NOMO-1 treated with DMSO at 0.1 percent for 48 hours (cell line): ENCODE data around the gene KIF7.

Experiments
- DNase-seq: peaks from one replicate; lab custom pipeline; 2025; ENCODE audit not compliant: unreplicated experiment; lab: John Stamatoyannopoulos, UW

Gene KIF7

DNA sequence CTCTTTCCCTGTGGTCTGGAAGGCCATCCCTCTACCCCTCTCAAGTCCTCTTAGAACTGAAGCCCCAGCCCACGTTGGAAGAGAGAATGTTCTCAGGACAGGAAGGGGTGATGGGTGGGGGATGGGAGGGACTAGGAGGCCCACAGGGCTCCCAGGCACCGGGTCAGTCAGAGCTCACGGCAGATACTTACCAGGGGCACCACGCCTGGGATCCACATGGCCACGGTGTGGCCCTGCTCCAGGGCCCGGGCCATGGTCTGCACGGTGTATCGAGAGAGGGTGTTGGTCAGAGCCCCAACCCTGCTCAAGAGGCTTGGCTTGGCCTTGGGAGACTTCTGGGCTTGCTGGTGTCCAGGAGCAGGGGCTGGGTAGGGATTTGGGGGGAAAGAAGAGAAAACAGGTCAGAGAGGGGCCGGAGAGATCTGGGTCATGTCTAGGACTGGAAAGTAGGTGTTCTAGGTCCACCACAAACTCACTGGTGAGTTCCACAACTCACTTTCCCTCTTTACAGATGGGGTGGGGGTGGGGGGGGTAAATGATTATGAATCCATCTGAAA is 14.1 kb upstream of the KIF7 start:
- DNase-seq, result no peak

GRCh38 chr15:89668171-89668570 is 12.9 kb upstream of the KIF7 start:
- DNase-seq, result no peak

DNA sequence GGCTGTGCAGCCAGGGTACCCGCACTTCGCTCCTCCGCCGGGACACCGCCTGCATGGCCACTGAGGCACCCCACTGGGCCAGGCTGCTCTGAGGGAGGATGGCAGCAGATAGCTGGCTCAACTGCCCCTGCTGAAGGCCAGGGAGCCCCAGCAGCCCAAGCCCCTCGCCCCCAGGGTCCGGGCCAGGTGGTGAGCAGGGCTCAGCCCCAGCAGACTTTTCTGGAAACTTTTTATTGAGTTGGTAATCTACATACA is 12.4 kb upstream of the KIF7 start:
- no peak for DNase-seq

DNA sequence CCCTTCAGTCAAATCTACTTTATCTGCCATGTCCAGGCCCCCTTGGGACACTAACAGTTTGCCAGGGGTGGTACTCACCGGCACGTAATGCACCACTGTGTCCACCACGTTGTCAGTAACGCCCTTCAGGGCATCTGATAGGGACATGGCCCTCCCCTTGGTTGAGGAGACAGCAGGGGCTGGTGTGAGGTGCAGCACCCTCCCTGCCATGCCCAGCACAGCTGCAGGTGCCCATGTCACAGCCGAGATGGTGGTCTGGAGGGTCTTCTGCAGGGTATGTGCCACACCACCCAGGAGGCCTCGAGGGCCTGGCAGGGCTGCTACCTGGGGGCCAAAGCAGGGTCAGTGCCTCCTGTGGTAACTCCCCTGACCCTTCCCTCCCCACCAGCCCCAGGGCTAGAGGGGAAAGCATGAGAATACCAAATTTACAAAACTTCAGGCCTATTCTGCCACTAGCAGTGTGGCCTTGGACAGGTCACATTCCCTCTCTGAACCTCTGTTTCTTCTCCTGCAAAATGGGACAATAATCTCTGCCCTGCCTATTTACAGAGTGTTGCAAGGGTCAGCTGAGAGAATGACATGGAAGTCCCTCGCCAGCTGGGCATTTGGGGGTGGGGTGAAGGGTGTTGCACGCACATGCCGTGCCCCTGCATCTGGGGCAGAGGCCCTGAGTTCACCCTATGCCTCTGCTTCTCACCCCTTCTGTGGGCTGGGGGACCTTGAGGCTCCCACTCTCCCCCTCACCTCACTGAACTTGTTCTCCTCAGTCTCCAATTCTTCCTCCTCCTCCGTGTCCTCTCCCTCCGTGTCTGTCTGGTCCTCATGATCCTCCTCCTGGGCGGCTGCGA is 11.8 kb upstream of the KIF7 start:
- DNase-seq, result no peak

GRCh38 chr15:89666184-89666857 is 11.1 kb upstream of the KIF7 start:
- DNase-seq, result no peak

DNA sequence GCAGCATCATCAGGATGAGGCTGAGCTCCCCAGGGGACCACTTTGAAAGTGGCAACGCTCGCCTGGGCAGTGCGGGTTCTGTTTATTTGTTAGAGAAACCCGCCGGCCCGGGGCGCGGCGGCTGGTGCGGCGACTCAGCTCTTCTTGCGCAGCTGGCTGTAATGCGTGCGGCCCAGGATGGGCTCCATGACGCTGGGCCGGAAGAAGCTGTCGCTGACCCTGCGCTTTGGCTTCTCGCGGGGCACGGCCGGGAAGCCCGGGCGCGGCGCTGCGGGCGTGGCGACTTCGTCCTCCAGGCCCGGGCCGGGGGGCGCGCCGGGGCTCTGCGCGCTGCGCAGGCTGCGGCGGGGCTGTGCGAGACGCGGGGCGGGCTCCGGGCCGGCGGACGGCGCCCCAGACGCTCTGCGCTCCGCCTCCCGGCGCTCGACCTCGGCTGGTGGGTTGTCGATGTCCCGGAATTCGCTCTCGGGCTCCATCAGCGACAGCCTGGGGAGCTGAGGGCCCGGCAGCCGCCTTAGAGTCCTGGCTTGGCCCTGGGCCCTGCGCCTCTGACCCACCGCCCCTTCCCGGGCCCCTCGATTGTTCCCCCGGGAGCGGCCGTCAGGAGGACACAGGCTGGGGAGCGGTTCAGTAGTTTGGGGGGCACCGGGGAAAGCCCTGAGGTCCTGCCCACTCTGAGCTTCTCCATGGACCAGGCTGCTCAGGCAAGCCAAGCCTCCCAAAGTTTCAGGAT is 10.3 kb upstream of the KIF7 start:
- peak; percentile 40 for DNase-seq

DNA sequence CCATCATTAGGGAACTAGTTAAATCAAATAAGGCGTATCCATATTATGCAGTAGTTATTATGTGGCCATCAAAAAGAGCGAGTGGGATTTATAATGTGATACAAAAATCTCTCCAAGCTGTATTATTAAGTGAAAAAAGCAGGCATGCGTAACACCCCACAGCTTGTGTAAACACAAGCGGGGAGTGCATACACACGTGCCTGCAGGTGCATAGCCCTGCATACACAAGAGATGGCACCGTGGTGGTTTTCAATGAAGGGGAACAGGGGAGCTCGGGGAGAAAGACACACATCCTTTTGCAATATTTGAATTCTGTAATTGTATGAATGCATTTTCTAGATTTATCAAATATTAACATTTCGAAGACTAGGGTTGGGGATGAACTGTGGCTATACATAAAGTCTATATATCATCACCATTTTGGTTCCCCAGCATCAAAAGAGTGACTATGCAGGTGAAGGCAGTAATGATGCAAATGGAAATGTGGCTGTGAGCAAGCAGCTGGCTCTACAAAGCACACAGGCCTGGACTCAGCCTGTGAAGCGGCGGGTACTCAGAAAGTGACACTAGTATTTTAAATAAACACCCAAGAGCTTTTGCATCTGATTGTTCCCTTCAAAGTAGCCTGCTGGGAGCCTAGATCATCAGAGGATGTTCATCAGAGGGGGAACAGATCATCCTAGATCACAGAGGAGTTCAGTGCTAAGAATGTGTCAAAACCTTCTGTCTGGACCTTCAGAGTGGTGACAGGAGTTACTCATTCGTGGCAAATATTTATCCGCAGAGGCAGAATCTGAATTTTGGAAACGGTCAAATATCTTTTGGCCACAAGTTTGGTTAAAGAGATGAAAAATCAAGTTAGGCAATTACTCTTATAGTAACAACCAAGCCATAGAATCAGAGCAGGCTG is 9.4 kb upstream of the KIF7 start:
- DNase-seq, result no peak

GRCh38 chr15:89662893-89663626 is 7.8 kb upstream of the KIF7 start:
- DNase-seq, result no peak

DNA sequence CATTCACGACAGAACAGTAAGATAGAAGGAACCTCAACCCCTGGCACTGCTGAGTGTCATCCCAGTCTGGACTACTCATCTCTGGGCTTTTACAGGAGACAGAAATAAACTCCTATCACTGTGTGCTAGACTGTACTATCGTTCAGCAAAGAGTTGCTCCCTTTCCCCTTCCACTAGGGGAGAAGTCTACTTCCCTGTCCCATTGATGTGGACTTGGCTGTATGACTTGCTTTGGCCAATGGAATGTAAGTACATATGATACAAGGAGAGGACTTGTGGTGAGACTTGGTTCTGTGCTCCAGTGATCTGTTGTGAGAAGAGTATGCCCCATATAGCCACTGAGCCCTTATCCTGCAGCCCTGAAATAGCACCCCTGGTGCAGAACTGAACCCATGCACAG is 5.3 kb upstream of the KIF7 start:
- no peak for DNase-seq

- no peak for DNase-seq
These were observed 4.0 kb upstream of the KIF7 start for GRCh38 chr15:89659295-89659694.

GRCh38 chr15:89657686-89658200 is 2.5 kb upstream of the KIF7 start:
- no peak for DNase-seq

- DNase-seq, result no peak
These were observed 999 bp upstream of the KIF7 start for GRCh38 chr15:89656116-89656815.

DNA sequence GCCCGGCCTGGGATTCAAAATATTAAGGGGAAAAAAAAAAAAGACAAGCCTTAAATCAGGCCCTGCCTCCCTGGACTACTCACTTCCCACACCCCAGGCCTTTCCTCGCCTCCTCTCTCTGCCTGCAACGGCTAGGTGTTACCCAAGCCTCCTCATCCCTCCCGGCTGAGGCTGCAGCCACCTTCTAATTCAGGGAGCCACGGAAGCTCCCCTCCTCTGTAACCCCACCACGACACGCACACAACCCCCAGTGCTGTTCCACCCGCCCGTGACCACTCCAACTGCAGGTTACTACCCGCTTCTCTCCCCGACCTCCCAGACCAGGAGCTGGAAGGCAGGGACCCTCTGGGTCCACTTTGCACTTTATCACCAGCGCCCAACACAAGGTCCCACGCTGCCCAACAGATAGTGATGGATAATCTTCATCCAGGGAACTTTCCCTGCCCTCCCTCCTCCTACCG is 936 bp downstream of the KIF7 start:
- DNase-seq, result no peak

- DNase-seq, result no peak
These were observed 1.7 kb downstream of the KIF7 start for GRCh38 chr15:89653578-89653977.

DNA sequence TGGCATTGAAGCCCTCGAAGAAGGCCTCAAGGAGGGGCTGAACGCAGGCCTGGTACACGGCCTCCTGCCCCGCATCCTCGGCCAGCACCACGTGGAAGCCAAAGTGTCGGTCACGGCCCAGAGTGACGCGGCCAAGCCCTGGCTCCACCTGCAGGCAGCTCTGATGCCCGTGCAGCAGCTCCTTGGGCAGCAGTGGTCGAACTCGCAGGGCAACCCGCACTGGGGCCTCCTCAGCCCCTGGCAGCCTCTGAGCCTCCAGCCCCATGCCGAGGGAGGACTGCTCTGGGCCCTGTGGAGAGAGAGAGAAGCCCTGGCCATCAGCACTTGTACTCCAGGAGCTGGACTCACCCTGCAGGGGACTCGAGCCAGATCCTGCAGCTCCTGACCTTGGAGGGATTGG is 2.6 kb downstream of the KIF7 start:
- DNase-seq, result no peak

GRCh38 chr15:89652131-89652530 is 3.1 kb downstream of the KIF7 start:
- no peak for DNase-seq

GRCh38 chr15:89649716-89650115 is 5.6 kb downstream of the KIF7 start:
- no peak for DNase-seq

DNA sequence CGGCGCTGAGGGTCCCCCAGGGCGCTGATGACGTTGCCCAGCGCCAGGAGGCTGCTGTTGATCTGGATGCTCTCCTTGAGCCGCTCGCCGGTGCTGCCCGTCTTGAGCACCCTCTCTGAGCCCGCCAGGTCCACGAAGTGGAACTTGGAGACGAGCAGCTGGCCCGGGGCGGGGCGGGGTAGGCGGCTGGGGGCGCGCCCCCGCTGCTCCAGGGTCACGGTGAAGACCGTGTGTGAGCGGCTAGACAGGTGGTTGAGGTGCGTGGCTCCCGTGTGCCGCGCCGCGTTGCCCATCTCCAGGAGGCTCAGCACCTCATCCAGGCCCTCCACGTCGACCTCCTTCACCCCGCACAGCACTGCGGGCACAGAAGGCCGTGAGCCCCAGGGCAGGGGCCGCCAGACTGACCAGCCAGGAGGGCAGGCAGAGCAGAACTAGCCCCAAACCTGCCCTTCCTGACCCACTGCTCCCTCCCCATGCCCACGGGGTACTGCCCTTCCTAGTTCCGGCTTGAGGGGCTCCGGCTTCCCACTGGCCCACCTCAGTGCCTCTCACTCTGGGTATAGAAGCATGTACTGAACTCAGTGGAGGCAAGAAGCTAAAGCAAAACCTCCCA is 6.1 kb downstream of the KIF7 start:
- no peak for DNase-seq
